SH-SY5Y (cell line): ENCODE results near the gene PLCG2.

Experiments used
- GATA2 ChIP-seq: IDR thresholded peaks from 2 replicates; pipeline ENCODE4 v1.6.1; 2011; ENCODE audit warnings: mild to moderate bottlenecking, low read depth, low read length
- GATA3 ChIP-seq: IDR thresholded peaks from 2 replicates; pipeline ENCODE4 v1.6.1; 2011; ENCODE audit warnings: low read depth, mild to moderate bottlenecking, low read length, moderate library complexity

DNA sequence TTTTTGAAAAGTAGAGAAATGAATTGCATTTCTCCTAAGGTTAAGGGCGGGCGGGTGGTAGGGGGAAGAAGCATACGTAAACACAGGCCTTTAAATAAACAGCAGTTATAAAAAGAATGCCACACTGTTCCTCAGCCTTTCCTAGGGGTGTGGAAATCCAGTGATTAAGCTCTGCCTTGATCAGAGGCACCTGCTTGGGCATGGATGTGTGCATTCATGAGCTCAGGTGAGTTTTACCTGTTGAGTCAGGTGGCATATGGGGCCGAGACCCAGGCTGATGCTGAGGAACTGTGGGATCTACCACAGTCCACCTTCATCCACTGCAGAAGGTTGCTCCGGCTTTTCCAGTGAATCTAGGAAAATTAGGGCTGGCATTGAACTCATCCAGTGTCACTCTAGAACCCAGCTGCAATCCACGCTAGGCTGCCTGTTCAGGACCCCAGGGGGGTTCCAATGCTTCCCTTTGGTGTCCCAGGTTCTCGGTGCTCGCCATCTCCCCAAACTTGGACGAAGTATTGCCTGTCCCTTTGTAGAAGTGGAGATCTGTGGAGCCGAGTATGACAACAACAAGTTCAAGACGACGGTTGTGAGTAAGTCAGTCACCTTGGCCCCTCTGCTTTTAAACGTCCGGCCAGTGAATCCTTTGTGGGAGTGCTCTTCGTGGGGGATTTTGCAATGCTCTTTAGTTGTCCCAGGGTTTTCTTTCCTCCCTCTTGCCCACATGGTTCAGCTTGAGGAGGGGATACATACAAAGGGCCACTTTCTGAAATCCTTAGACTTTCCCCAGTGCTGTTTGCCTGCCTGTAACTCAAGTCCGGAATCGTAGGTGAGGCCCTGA is 159.5 kb downstream of the PLCG2 start:
- TF ChIP-seq GATA2 (no peak), GATA3 (no peak)
